HepG2 (cell line): ENCODE data around the gene ZMYND8. TPM values are rescaled to one million over a fixed set of nuclear protein-coding genes. Genes with fewer than 3 reads are reported as not detected.
A peak's percentile ranks its signal among the peaks of the same experiment; 100 is the strongest.

Experiments
- DPF2 ChIP-seq: sonication (generic); formaldehyde crosslinking; IDR thresholded peaks from 2 replicates; pipeline ENCODE4 v1.4.0; 2020; ENCODE audit warnings: mild to moderate bottlenecking, low read depth, missing genetic modification reagents, borderline replicate concordance
- GABPB1 ChIP-seq: IDR thresholded peaks from 2 replicates; pipeline ENCODE4 v1.6.1; 2016; ENCODE audit warnings: mild to moderate bottlenecking, missing genetic modification reagents, moderate library complexity, missing compliant biosample characterization
- HMG20B ChIP-seq: conservative IDR thresholded peaks from 2 replicates; pipeline ENCODE4 v1.6.1; 2016; ENCODE audit warnings: missing genetic modification reagents, missing compliant biosample characterization
- IKZF1 ChIP-seq: fragments of 450-650 bp; IDR thresholded peaks from 2 replicates; pipeline ENCODE4 v1.7.1; 2016
- IRX3 ChIP-seq: sonication (generic); formaldehyde crosslinking; IDR thresholded peaks from 2 replicates; pipeline ENCODE4 v1.8.1; 2023; ENCODE audit warnings: mild to moderate bottlenecking, low read depth, missing genetic modification reagents, borderline replicate concordance
- KLF11 ChIP-seq: IDR thresholded peaks from 2 replicates; pipeline ENCODE4 v1.6.1; 2016; ENCODE audit warnings: missing compliant biosample characterization
- MED1 ChIP-seq: sonication (generic); formaldehyde crosslinking; IDR thresholded peaks from 2 replicates; pipeline ENCODE4 v1.4.0; 2020; ENCODE audit warnings: missing genetic modification reagents
- NFIC ChIP-seq: IDR thresholded peaks from 2 replicates; pipeline ENCODE4 v1.6.1; 2012; ENCODE audit warnings: mild to moderate bottlenecking, low read length, inconsistent platforms
- POLR2A ChIP-seq, 2 experiments: IDR thresholded peaks; 2 replicates each; pipeline ENCODE4 v1.6.1; 2011; ENCODE audit warnings: low read depth in 2 of 2, low read length in 2 of 2, mild to moderate bottlenecking in 1 of 2, moderate library complexity in 1 of 2; ENCODE audit not compliant: insufficient read depth in 1 of 2
- RCOR2 ChIP-seq: IDR thresholded peaks from 2 replicates; pipeline ENCODE4 v1.6.1; 2016; ENCODE audit warnings: missing biosample characterization, missing genetic modification reagents
- SP140L ChIP-seq: sonication (generic); formaldehyde crosslinking; IDR thresholded peaks from 2 replicates; pipeline ENCODE4 v1.4.0; 2020; ENCODE audit warnings: missing genetic modification reagents, borderline replicate concordance
- SPEN ChIP-seq: sonication (generic); formaldehyde crosslinking; IDR thresholded peaks from 2 replicates; pipeline ENCODE4 v1.5.1; 2020; ENCODE audit warnings: low read depth, mild to moderate bottlenecking, missing genetic modification reagents
- TARDBP ChIP-seq: sonication (generic); formaldehyde crosslinking; IDR thresholded peaks from 2 replicates; pipeline ENCODE4 v1.8.0; 2022; ENCODE audit warnings: mild to moderate bottlenecking, missing genetic modification reagents
- TBP ChIP-seq: sonication (generic); formaldehyde crosslinking; IDR thresholded peaks from 2 replicates; pipeline ENCODE4 v1.5.0; 2020; ENCODE audit warnings: missing genetic modification reagents
- TRIM24 ChIP-seq: sonication (generic); formaldehyde crosslinking; IDR thresholded peaks from 2 replicates; pipeline ENCODE4 v1.8.0; 2022; ENCODE audit warnings: mild to moderate bottlenecking, missing genetic modification reagents
- ZFAT ChIP-seq: sonication (generic); formaldehyde crosslinking; conservative IDR thresholded peaks from 2 replicates; pipeline ENCODE4 v1.8.1; 2023; ENCODE audit warnings: missing genetic modification reagents, inconsistent platforms
- ZNF101 ChIP-seq: sonication (generic); formaldehyde crosslinking; IDR thresholded peaks from 2 replicates; pipeline ENCODE4 v1.4.0; 2020; ENCODE audit warnings: mild to moderate bottlenecking, low read depth, missing genetic modification reagents, borderline replicate concordance
- ZNF136 ChIP-seq: sonication (generic); formaldehyde crosslinking; IDR thresholded peaks from 2 replicates; pipeline ENCODE4 v1.8.1; 2022; ENCODE audit warnings: low read depth, mild to moderate bottlenecking, moderate library complexity, missing genetic modification reagents
- ZNF143 ChIP-seq: sonication (generic); formaldehyde crosslinking; IDR thresholded peaks from 2 replicates; pipeline ENCODE4 v1.4.0; 2020; ENCODE audit warnings: missing genetic modification reagents
- ZNF3 ChIP-seq: IDR thresholded peaks from 2 replicates; pipeline ENCODE4 v1.7.0; 2017; ENCODE audit warnings: inconsistent platforms
- ZNF44 ChIP-seq: sonication (generic); formaldehyde crosslinking; IDR thresholded peaks from 2 replicates; pipeline ENCODE4 v1.5.1; 2020; ENCODE audit warnings: mild to moderate bottlenecking, missing genetic modification reagents
- ZNF446 ChIP-seq: sonication (generic); formaldehyde crosslinking; IDR thresholded peaks from 2 replicates; pipeline ENCODE4 v1.5.0; 2020; ENCODE audit warnings: mild to moderate bottlenecking, missing genetic modification reagents
- ZNF619 ChIP-seq: sonication (generic); formaldehyde crosslinking; IDR thresholded peaks from 2 replicates; pipeline ENCODE4 v1.4.0; 2020; ENCODE audit warnings: mild to moderate bottlenecking, missing genetic modification reagents
- ZNF75D ChIP-seq: sonication (generic); formaldehyde crosslinking; IDR thresholded peaks from 2 replicates; pipeline ENCODE4 v1.8.1; 2023; ENCODE audit warnings: missing genetic modification reagents, mild to moderate bottlenecking, borderline replicate concordance
- ZNF782 ChIP-seq: sonication (generic); formaldehyde crosslinking; IDR thresholded peaks from 2 replicates; pipeline ENCODE4 v1.4.0; 2020; ENCODE audit warnings: missing genetic modification reagents, mild to moderate bottlenecking, borderline replicate concordance
- polyA plus RNA-seq, 8 experiments: library from polyadenylated mRNA; depleted of rRNA in 3 of 8; stranded (reverse) in 7 of 8; unstranded in 1 of 8; fragments of >200 nt; fragmentation: Illumina TruSeq in 4 of 8; extraction: Trizol in 4 of 8; gene quantifications; 2 replicates each; pipeline versions ENCODE4 v1.2.1 to v1.2.3, GENCODE V29; 2011 to 2016; ENCODE audit warnings: low read depth in 4 of 8, missing spikeins in 1 of 8, mixed read lengths in 1 of 8; ENCODE audit not compliant: insufficient read depth in 1 of 8
- total RNA-seq, 5 experiments: library from RNA; depleted of rRNA; stranded (reverse); fragments of >200 nt; fragmentation: Illumina TruSeq; extraction: Trizol; gene quantifications; 2 replicates each; pipeline ENCODE4 v1.2.3, GENCODE V29; 2016; ENCODE audit warnings: low read depth in 1 of 5
- TF ChIP-seq, protein P1 (sequence below): IDR thresholded peaks from 2 replicates; pipeline ENCODE4 v1.6.1; 2016; ENCODE audit warnings: mild to moderate bottlenecking, missing biosample characterization, missing genetic modification reagents
- TF ChIP-seq, protein P2 (sequence below): sonication (generic); formaldehyde crosslinking; conservative IDR thresholded peaks from 2 replicates; pipeline ENCODE4 v1.4.0; 2020; ENCODE audit warnings: missing genetic modification reagents
- TF ChIP-seq, protein P3 (sequence below): sonication (generic); formaldehyde crosslinking; IDR thresholded peaks from 2 replicates; pipeline ENCODE4 v1.8.0; 2022; ENCODE audit warnings: mild to moderate bottlenecking, missing genetic modification reagents; ENCODE audit not compliant: insufficient replicate concordance

ZMYND8 gene
- total and polyA plus RNA-seq, 2 of the 13 experiments (the other 11 are each of a cell fraction or from before 2014, with no cell fraction given): 53.9 to 84.7 TPM

DNA sequence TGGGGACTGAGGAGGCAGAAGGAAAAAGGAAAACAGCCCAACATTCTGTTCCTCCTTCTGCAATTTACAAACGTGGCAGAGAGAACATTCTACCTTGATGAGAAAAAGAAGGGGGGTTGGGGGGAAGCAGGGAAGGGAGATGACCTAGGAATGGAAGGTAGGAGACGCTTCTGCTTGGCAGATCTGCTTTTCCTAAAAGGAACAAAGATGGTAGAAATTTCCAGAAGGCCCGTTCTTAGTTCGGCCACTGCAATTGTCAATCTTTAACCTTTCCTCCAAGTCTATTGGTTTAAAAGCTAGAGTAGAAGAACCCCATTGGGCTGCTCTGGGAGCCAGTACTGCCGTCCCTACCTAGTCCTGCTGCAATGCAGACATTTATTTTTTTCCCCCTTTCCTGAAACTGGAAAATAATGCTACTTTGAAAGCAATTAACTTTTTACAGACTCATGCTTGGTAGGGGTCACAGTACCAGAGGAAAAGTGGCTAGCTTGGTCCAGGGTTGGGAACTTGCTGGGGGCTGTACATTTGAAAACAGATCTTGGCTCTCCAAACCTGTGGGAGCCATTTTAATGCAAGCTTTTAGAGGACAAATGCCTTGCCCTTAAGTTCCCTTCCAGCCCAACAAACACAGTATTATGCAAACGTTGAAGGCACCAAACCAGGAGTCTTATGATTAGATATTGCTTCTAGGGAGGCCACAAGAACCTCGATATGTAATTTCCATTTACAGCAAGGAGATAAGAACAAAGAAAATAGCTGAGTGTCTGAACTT is 2.6 kb downstream of the ZMYND8 start (continued):
- no peak for TF ChIP-seq GABPB1 (CRISPR knock-in tag)
- no peak for TF ChIP-seq RCOR2 (CRISPR knock-in tag)
- TF ChIP-seq ZNF782 (CRISPR knock-in tag): no peak
- TF ChIP-seq ZNF101 (CRISPR knock-in tag): no peak
- TF ChIP-seq IKZF1: no peak
- no peak for TF ChIP-seq TBP
- TF ChIP-seq ZNF44: no peak
- TF ChIP-seq TRIM24 (CRISPR knock-in tag): no peak
- TF ChIP-seq, protein P1, sequence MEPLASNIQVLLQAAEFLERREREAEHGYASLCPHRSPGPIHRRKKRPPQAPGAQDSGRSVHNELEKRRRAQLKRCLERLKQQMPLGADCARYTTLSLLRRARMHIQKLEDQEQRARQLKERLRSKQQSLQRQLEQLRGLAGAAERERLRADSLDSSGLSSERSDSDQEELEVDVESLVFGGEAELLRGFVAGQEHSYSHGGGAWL (CRISPR knock-in tag): no peak
- no peak for TF ChIP-seq HMG20B (CRISPR knock-in tag)
- no peak for TF ChIP-seq ZNF75D
- peak in 1 of 2 experiments; percentile 32; a peak in 1 of 4 replicates for TF ChIP-seq POLR2A (IDR thresholded peaks at IDR 0.05; ENCODE audit: insufficient read depth in 1 of 2, low read depth in 2 of 2, low read length in 2 of 2)
- TF ChIP-seq, protein P2, sequence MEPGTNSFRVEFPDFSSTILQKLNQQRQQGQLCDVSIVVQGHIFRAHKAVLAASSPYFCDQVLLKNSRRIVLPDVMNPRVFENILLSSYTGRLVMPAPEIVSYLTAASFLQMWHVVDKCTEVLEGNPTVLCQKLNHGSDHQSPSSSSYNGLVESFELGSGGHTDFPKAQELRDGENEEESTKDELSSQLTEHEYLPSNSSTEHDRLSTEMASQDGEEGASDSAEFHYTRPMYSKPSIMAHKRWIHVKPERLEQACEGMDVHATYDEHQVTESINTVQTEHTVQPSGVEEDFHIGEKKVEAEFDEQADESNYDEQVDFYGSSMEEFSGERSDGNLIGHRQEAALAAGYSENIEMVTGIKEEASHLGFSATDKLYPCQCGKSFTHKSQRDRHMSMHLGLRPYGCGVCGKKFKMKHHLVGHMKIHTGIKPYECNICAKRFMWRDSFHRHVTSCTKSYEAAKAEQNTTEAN: peak; percentile 25; the same call in 1 of the 2 replicates
- TF ChIP-seq SP140L (CRISPR knock-in tag): no peak
- TF ChIP-seq IRX3 (CRISPR knock-in tag): no peak
- TF ChIP-seq DPF2: no peak
- no peak for TF ChIP-seq KLF11 (CRISPR knock-in tag)
- no peak; the same call in 1 of the 2 replicates for TF ChIP-seq SPEN (CRISPR knock-in tag)
- no peak for TF ChIP-seq ZNF3
- peak; percentile 53; the same call in 1 of the 2 replicates for TF ChIP-seq MED1 (CRISPR knock-in tag)
- TF ChIP-seq, protein P3, sequence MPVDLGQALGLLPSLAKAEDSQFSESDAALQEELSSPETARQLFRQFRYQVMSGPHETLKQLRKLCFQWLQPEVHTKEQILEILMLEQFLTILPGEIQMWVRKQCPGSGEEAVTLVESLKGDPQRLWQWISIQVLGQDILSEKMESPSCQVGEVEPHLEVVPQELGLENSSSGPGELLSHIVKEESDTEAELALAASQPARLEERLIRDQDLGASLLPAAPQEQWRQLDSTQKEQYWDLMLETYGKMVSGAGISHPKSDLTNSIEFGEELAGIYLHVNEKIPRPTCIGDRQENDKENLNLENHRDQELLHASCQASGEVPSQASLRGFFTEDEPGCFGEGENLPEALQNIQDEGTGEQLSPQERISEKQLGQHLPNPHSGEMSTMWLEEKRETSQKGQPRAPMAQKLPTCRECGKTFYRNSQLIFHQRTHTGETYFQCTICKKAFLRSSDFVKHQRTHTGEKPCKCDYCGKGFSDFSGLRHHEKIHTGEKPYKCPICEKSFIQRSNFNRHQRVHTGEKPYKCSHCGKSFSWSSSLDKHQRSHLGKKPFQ (CRISPR knock-in tag): no peak
- 0 out of 2 replicates have a peak, but pooled peaks have one; percentile 12 for TF ChIP-seq TARDBP (CRISPR knock-in tag)
- TF ChIP-seq NFIC: no peak
- TF ChIP-seq ZNF619: peak; percentile 19; the same call in 1 of the 2 replicates
- no peak for TF ChIP-seq ZFAT
- no peak for TF ChIP-seq ZNF446 (CRISPR knock-in tag)
- no peak; the same call in 1 of the 2 replicates for TF ChIP-seq ZNF136 (CRISPR knock-in tag)
- no peak for TF ChIP-seq ZNF143 (CRISPR knock-in tag)
